ENCODE measurements around the gene NUFIP1.
A peak's percentile ranks its signal among the peaks of the same experiment; 100 is the strongest.
"Not testable (repeated sequence)": the region's sequence is repeated elsewhere in the genome, so short reads cannot be mapped to it uniquely, and the experiment has no call there.

Gene NUFIP1

DNA sequence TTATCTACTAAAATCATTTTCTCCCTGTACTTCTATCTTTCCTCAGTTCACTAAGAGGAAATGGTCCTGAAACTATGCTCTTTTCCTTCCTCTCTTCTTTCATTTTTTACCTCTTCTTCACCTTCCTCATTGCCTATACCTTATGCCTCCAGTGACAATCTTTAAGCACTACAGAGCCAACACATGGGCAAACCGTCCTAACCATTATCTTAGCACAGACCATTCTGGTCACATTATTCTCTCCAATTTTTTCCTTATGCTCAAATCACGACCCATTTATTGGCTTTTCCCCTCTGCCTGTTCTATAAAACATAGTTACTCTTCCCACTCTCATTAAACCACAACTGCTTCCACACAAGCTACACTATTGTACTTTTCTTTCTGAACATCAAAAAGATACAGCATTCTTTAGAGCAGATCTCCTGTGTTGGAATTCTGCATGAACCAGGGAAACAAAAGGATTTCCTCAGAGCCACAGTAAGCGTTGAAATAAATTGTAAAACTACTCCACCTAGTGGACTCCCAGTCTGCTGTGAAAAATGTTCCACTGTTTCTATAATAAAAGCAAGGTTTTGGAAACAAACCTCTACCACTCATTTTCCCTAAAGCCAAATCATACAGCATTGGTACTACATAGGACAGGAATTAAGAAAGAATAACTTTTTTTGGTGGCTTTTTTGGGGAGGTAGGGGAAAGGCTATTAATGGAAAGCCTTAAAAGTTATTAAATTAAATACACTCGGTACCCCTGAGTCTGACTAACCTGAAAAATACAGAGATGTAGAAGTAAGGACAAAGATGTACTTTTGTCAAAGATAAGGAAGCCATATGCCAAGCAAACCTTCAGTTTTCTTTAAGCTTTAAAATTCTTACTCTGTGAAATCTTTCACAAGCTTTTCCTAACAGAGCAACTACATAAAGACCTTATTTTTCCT, 19.5 kb downstream of the NUFIP1 start:
- DNase-seq, result peak; percentile 60

DNA sequence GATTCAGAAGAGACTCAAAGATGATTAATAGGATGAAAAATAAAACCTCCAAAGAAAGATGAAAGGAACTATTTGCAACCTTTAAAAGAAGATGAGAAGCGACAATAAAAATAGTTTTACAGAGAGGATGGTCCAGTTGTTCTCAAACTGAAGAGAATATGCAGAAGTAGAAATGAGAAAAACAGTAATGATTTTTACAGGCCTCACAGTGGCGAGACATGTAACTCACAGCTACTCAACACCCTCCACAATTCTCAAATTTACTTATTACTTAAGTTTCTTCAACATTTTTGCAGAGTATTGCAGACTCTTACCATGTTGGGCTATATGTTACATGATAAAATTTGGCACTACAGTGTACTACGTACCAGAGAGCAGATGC, 20.8 kb downstream of the NUFIP1 start:
- no peak for DNase-seq

DNA sequence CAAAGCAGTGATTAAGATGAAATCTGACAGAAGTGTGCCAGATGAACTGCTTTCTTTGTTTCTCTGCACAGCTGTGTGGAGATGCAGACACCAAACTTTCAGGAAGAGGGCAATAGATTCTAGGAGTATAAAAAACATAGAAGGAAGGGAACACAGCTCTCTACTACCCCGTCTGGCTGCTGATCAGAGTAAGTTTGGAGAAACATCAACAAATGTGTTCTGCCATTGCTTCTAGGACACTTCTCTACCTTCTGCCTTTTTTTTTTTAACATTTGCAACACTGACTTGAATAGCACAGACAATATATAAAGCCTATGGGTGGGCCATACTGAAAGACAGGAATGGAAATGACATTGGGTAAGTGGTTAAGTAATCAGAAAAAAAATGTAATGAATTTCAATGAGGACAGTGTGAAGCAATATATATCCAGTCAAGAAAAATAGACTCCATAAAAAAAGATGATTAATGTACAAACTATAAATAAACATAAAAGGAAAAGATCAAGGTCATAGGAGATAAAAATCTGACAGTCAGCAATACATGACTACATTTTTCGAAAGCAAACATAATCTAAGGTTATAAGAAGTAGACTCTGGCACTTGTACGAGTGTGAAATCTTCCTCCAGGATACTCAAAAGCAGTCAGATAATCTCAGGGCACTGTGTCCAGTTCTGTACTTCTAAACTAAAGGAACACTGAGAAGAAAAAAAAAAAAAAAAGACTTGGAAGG, 21.4 kb downstream of the NUFIP1 start:
- no peak for DNase-seq

DNA sequence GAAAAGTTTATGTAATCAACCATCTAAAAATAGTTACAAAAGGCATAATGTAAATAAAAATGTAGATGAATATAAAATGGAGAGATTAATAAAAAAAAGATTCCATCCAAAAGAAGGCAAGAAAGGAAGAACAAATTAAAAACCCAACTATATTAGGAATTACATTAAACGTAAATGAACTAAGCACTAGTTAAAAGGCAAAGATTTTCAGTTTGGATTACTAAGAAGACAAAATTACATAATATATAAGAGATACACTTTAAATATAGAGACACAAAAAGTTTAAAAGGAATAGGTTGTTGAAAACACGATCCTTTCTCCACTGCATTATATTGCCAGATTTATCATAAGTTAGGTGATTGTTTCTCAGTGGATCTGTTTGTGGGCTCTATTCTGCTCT, 27.3 kb downstream of the NUFIP1 start:
- DNase-seq, result no peak

GRCh38 chr13:44955406-44955805, 33.9 kb downstream of the NUFIP1 start:
- DNase-seq, result no peak

GRCh38 chr13:44954224-44954623, 35.0 kb downstream of the NUFIP1 start:
- DNase-seq, result no peak

- DNase-seq, result no peak
These were observed 36.6 kb downstream of the NUFIP1 start for GRCh38 chr13:44952671-44953070.

DNA sequence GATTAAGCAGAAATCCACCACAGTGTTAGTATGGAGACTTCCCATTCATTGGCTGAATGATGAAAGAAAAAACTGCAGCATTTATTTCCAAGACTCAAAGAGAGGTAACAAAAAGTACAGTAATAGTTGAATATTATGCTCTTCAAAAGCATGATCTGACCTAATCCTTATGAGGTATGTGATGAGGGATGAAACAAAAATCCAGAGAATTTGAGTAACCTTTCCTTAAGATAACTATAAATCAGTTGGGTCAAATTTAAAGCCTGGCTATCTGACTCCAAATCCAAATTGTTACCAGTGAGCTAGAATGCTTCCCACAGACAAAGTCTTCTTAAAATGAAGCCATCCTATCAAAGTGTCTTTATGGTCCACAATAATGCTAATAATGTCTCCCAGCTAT, 38.1 kb downstream of the NUFIP1 start:
- DNase-seq, result no peak

GRCh38 chr13:44943411-44943810, 45.9 kb downstream of the NUFIP1 start:
- not testable (repeated sequence) for DNase-seq

- DNase-seq, result no peak
These were observed 50.4 kb downstream of the NUFIP1 start for GRCh38 chr13:44938854-44939253.

- DNase-seq, result no peak
These were observed 53.0 kb downstream of the NUFIP1 start for GRCh38 chr13:44936246-44936645.

DNA sequence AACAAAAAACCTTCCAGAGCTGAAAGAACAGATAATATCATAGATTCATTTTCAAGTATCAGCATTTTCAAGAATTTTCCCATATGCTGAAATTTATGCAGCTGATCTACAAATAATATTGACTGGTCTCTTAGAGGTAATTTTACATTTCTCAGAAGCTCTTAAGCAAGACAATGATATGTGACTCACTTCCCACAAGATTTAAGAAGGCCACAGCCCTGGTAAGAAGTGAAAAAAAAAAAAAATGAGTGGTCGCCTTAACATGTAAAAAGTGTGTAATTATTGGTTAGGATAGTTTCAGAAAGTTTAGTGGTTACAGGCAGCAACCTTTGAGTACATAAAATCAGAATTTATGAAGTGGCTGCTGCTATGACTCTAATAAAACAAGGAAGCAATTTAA, 54.5 kb downstream of the NUFIP1 start:
- no peak for DNase-seq

DNA sequence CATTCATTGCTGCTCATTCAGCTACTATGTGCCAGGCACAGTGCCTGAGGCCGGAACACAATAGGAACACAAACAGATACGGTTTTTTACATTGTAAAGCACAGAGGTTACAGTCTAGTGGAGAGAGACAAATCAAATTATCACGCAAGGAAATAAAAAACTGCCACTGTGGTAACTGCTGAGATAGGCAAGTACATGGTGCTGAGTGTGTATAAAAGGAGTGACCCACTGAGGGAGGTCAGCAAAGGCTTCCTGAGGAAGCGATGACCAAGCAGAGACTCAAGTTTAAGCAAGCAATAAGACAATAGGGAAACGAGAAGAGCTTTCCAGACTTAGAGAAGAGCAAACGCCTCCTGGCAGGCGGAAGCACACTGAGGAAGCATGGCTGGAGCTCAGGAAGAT, 56.4 kb downstream of the NUFIP1 start:
- no peak for DNase-seq

DNA sequence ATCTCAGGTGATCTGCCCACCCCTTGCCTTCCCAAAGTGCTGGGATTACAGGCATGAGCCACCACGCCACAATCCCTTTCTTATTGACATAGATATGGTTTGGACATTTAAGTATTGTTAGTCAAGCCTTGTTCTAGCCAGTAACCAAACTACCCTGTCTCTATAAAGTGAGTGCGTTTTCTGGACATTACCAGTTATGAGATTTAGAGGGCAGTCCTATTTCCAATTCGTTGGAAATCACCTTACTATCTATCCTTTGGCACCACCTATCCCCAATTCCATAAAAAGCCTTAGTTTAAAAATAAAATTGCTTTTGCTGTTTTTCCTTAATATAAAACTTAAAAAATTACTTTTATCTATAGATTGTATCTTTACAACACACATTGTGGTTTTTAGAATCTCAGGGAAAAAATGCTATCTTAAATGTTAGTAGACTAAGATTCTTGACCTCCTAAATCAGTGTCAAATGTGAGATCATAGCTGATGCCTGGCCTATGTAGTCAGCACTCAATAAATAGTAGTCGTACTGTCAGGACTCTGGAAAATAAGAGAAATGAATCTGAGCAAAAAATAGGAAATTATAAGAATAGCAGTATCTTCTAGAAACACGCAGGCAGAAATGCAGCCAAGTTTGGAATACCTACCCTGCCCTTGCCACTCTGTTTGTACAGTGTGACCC, 57.0 kb downstream of the NUFIP1 start:
- no peak for DNase-seq

DNA sequence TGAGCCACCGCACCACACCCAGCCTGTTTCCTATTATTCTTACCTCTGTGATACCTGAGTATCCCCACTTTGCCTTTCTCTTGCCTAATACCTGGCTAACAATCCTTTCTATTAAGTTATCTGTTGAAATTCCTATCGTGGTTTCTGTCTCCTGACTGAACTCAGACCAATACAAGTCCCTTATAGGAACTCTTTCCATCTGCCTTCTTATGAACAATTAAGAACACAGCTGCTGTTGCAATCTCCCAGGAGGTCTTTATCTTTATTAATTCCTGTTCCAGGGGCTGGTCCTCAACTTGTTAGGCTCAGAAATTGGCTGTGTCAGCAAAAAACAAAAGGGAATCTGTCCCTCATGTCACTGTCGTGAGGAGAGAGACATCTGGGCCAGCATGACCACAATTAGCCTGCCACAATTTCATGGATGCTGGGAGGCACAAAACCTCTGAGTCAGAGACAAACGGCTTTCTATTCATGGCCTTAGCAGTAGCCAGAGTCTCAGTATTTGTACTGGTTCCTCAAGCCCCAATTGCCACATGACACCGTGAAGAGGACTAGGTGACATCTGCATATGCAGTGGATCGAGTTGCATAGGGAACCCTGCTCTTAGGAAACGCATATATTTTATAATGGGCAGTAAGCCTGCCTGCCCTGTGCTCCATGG, 58.2 kb downstream of the NUFIP1 start:
- DNase-seq, result no peak

GRCh38 chr13:44930280-44930679, 59.0 kb downstream of the NUFIP1 start:
- no peak for DNase-seq

DNA sequence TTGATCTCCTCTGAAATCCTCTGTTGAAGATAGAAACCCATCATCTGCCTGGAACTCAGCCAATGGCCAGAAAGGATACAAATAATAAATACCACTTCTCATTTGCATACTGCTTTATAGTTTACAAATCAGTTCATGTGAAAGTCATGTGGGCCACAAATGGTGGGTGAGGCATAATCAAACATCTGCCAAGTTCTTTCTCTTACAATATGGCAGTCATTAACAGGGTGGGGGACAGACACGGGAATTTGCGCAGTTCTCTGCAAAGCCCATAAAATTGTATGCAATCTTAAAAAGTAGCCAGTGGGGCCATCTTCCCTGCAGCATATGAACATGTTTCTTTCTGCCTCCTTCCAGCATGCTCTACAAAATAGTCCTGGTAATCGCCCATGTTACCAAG, 59.6 kb downstream of the NUFIP1 start:
- DNase-seq, result no peak

- no peak for DNase-seq
These were observed 61.3 kb downstream of the NUFIP1 start for GRCh38 chr13:44927968-44928367.

DNA sequence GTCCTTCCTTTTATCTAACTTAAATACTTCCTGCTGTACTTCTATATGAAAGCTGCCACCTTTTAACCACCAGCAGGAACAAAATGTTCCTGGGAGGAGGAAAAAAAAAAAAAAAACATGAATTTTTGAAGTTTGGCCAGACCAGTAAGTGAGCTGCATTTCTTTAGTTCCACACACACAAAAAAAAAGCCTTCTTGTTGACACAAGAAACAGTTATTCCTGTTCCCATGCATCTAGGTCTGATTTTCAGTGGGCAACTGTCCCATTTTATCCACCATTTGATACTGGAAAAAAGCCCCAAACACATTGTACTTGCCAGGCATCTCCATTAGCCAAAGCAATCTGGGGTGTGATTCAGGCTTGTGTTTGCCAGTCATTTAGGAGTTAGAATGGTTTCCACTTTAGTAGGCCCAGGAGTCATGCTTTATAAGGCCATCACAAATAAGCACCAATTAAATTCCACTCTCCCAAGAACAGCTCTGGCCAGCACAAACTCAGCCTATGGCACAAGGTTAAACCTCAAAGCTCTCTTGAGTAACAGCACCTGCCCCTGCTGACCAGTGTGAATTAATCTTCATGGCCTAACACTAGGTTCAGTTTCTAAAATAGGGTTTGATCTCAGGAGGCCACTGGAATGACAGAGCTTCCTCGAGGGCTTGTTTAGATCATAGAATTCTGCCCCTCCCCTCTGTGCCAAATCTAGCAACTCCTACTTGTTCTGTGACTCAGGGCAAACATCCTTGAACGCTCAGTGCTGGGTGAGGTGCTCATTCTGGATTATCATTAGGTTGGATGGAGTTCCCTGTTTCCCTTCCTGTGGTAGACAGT, 67.1 kb downstream of the NUFIP1 start:
- DNase-seq, result no peak

GRCh38 chr13:44921246-44921877, 67.9 kb downstream of the NUFIP1 start:
- DNase-seq, result no peak

- DNase-seq, result no peak
These were observed 69.3 kb downstream of the NUFIP1 start for GRCh38 chr13:44920013-44920412.
